Lung (tissue), 12 donors: ENCODE data around the gene RBM44. TPM values are rescaled to one million over a fixed set of nuclear protein-coding genes. Genes with fewer than 3 reads are reported as not detected.

Experiments
- ATAC-seq: fragments of 200-7000 bp; cut with Tn5 transposase; one replicate; pipeline ENCODE4 v1.9.1; 2020; ENCODE audit warnings: moderate number of reproducible peaks; ENCODE audit not compliant: insufficient read depth, low FRiP score
- DNase-seq, 3 donors: peaks; one replicate each; pipeline ENCODE4 v3.0.0-alpha.2; 2013 to 2017
- H3K27ac ChIP-seq, 2 donors: one replicate each; pipeline ENCODE4 v1.5.1; 2013; ENCODE audit warnings: mild to moderate bottlenecking in 2 of 2, moderate library complexity in 2 of 2, control low read depth in 1 of 2, inconsistent platforms in 1 of 2, low read depth in 1 of 2, low read length in 1 of 2
- H3K27me3 ChIP-seq, 3 donors: one replicate each; pipeline ENCODE4 v1.5.1; 2013; ENCODE audit warnings: low read length in 2 of 3; ENCODE audit not compliant: control insufficient read depth in 3 of 3, insufficient read depth in 3 of 3
- H3K36me3 ChIP-seq, 4 donors: one replicate each; pipeline ENCODE4 v1.5.1; 2013; ENCODE audit warnings: low read length in 4 of 4, mild to moderate bottlenecking in 1 of 4, moderate library complexity in 1 of 4; ENCODE audit not compliant: control insufficient read depth in 4 of 4, insufficient read depth in 4 of 4
- H3K4me1 ChIP-seq, 5 donors: one replicate each; pipeline ENCODE4 v1.5.1; 2013; ENCODE audit warnings: low read length in 5 of 5, mild to moderate bottlenecking in 2 of 5, moderate library complexity in 1 of 5; ENCODE audit not compliant: control insufficient read depth in 5 of 5, insufficient read depth in 5 of 5
- H3K4me3 ChIP-seq: one replicate; pipeline ENCODE4 v1.5.1; 2013; ENCODE audit warnings: mild to moderate bottlenecking, control low read depth, moderate library complexity
- H3K9ac ChIP-seq, 2 donors: one replicate each; pipeline ENCODE4 v1.5.1; 2013; ENCODE audit warnings: low read length in 2 of 2, control low read depth in 1 of 2; ENCODE audit not compliant: insufficient read depth in 1 of 2
- H3K9me3 ChIP-seq, 4 donors: one replicate each; pipeline ENCODE4 v1.5.1; 2013; ENCODE audit warnings: low read length in 3 of 4, mild to moderate bottlenecking in 1 of 4, moderate library complexity in 1 of 4; ENCODE audit not compliant: control insufficient read depth in 4 of 4, insufficient read depth in 3 of 4
- CTCF ChIP-seq: IDR thresholded peaks from 2 replicates; pipeline ENCODE4 v1.5.1; 2012; ENCODE audit warnings: mild to moderate bottlenecking; ENCODE audit errors: control extremely low read depth, extremely low read depth
- WGBS, 2 donors: extraction: QIAGEN DNeasy Blood & Tissue Kit; methylation state at CpG; one replicate each; pipeline ENCODE4 v1.1.7; 2013; 5-methylcytosine and 5-hydroxymethylcytosine counted together
- polyA plus RNA-seq, 2 donors: library from polyadenylated mRNA; stranded (reverse); fragments of 200-250 nt; gene quantifications; one replicate each; pipeline ENCODE4 v1.2.1, GENCODE V29; 2013
- total RNA-seq, 2 donors: library from RNA; depleted of rRNA in 1 of 2; stranded (reverse); fragments of >200 nt in 1 of 2; gene quantifications; one replicate each; pipeline ENCODE4 v1.2.1, GENCODE V29; 2014 to 2021
- donor health status: control.
- donor health status: control.
- donor health status: Bipolar disorder and iron deficiency.
- donor health status: healthy.
- donor health status: DM: yes; HTN: yes; CAD: no.

The RBM44 gene
- total and polyA plus RNA-seq, 4 donors = 0.26 to 4.0 (median 0.88) TPM

GRCh38 chr2:237869343-237870102, 70.9 kb downstream of the RBM44 start:
- ATAC-seq (no peak), DNase-seq (no peak)
- no peaks in the 10 kb centered on the region for H3K9me3 ChIP-seq
- no peak for TF ChIP-seq CTCF
- H3K27ac ChIP-seq = no peak overlapping the region
- H3K4me1 ChIP-seq = peaks cover 0 to 15% (median 0%) of the 10 kb centered on the region in 5 donors
- 94 to 95% methylated on average over 21 of the region's 21 CpGs for WGBS, 2 donors
- no peak overlapping the region for H3K9ac ChIP-seq
- H3K36me3 ChIP-seq = no peaks in the 10 kb centered on the region
- no peak overlapping the region for H3K4me3 ChIP-seq
- no peaks in the 10 kb centered on the region for H3K27me3 ChIP-seq

GRCh38 chr2:237870126-237870525, 71.5 kb downstream of the RBM44 start:
- TF ChIP-seq CTCF = no peak
- Histone ChIP-seq H3K9ac (no peak overlapping the region), H3K9me3 (no peaks in the 10 kb centered on the region), H3K4me3 (no peak overlapping the region), H3K4me1 (peaks cover 0 to 15% (median 0%) of the 10 kb centered on the region in 5 donors), H3K27ac (peak overlapping the region in 1 of 2 donors; percentile 43), H3K27me3 (no peaks in the 10 kb centered on the region), H3K36me3 (no peaks in the 10 kb centered on the region)
- DNase-seq (no peak), ATAC-seq (no peak)
- WGBS, 2 donors = 90 to 94% methylated on average over 11 of the region's 11 CpGs

GRCh38 chr2:237870754-237871651, 72.4 kb downstream of the RBM44 start:
- no peak for TF ChIP-seq CTCF
- DNase-seq = no peak
- no peaks in the 10 kb centered on the region for H3K36me3 ChIP-seq
- no peak overlapping the region for H3K9ac ChIP-seq
- WGBS, 2 donors = 79 to 84% methylated on average over 23 of the region's 23 CpGs
- H3K27ac ChIP-seq = peak overlapping the region in 1 of 2 donors; percentile 43
- no peaks in the 10 kb centered on the region for H3K27me3 ChIP-seq
- ATAC-seq = no peak
- no peaks in the 10 kb centered on the region for H3K9me3 ChIP-seq
- peaks cover 0 to 18% (median 0%) of the 10 kb centered on the region in 5 donors for H3K4me1 ChIP-seq
- H3K4me3 ChIP-seq = no peak overlapping the region
